ENCODE data around the gene SRGN. TPM values are rescaled to one million over a fixed set of nuclear protein-coding genes. Genes with fewer than 3 reads are reported as not detected.

The SRGN gene
- polyA plus RNA-seq, 6 donors from 2014 or later: 25.2 to 40.7 (median 33.6) TPM

GRCh38 chr10:69052736-69053135 is 35.2 kb upstream of the SRGN start:
- DNase-seq: no peak
- H3K36me3 Mint-ChIP-seq: no peaks in the 10 kb centered on the region
- ATAC-seq (ENCODE audit: low read depth in 2 of 2): no peak
- peak overlapping the region in 1 of 8 donors; percentile 37 for H3K4me3 Mint-ChIP-seq
- H3K4me1 Mint-ChIP-seq: peaks cover 5 to 22% (median 18%) of the 10 kb centered on the region in 3 donors
- no peaks in the 10 kb centered on the region for H3K9me3 Mint-ChIP-seq
- no peaks in the 10 kb centered on the region for H3K27me3 Mint-ChIP-seq
- H3K27ac Mint-ChIP-seq: peak overlapping the region in 1 of 6 donors; percentile 26

DNA sequence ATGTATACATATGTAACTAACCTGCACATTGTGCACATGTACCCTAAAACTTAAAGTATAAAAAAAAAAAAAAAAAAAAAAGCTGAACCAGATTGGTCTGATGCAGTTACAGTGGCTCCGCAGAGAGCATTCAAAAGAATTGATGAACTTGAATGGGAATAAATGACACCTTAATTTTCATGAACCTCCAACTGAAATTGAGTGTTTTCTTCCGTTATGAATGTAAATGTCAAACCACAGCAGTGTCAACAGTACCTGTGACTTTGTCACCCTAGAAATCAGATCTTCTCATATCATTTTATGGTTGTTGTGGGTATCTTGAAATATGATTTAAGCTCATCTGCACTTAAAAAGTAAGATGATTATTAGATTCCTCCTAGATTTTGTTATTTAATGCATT is 32.7 kb upstream of the SRGN start:
- peaks cover 5 to 22% (median 18%) of the 10 kb centered on the region in 3 donors for H3K4me1 Mint-ChIP-seq

GRCh38 chr10:69056129-69056528 is 31.8 kb upstream of the SRGN start:
- H3K4me1 Mint-ChIP-seq: peaks cover 8 to 22% (median 17%) of the 10 kb centered on the region in 3 donors
- no peak for DNase-seq
- H3K9me3 Mint-ChIP-seq: no peaks in the 10 kb centered on the region
- H3K36me3 Mint-ChIP-seq: no peaks in the 10 kb centered on the region
- no peak overlapping the region for H3K4me3 Mint-ChIP-seq
- no peak for ATAC-seq (ENCODE audit: low read depth in 2 of 2)
- H3K27ac Mint-ChIP-seq: peak overlapping the region in 2 of 6 donors; percentile 16 to 42
- no peaks in the 10 kb centered on the region for H3K27me3 Mint-ChIP-seq

More for the DNA sequence above, 32.7 kb upstream of the SRGN start:
- H3K27me3 Mint-ChIP-seq: no peaks in the 10 kb centered on the region
- no peak overlapping the region for H3K27ac Mint-ChIP-seq
- DNase-seq: no peak
- H3K9me3 Mint-ChIP-seq: no peaks in the 10 kb centered on the region
- no peak overlapping the region for H3K4me3 Mint-ChIP-seq
- no peaks in the 10 kb centered on the region for H3K36me3 Mint-ChIP-seq
- ATAC-seq (ENCODE audit: low read depth in 2 of 2): no peak

GRCh38 chr10:69056536-69057260 is 31.2 kb upstream of the SRGN start:
- DNase-seq (no peak), ATAC-seq (ENCODE audit: low read depth in 2 of 2) (no peak)
- no peak overlapping the region for H3K27ac Mint-ChIP-seq
- H3K36me3 Mint-ChIP-seq: no peaks in the 10 kb centered on the region
- peaks cover 14 to 28% (median 17%) of the 10 kb centered on the region in 3 donors for H3K4me1 Mint-ChIP-seq
- no peaks in the 10 kb centered on the region for H3K9me3 Mint-ChIP-seq
- H3K27me3 Mint-ChIP-seq: no peaks in the 10 kb centered on the region
- H3K4me3 Mint-ChIP-seq: no peak overlapping the region

GRCh38 chr10:69057261-69057950 is 30.5 kb upstream of the SRGN start:
- Mint-ChIP-seq H3K4me3 (no peak overlapping the region), H3K4me1 (peaks cover 12 to 32% (median 20%) of the 10 kb centered on the region in 3 donors), H3K27me3 (no peaks in the 10 kb centered on the region), H3K36me3 (no peaks in the 10 kb centered on the region), H3K9me3 (no peaks in the 10 kb centered on the region), H3K27ac (peak overlapping the region in 1 of 6 donors; percentile 78)
- no peak for ATAC-seq (ENCODE audit: low read depth in 2 of 2)
- DNase-seq: no peak

DNA sequence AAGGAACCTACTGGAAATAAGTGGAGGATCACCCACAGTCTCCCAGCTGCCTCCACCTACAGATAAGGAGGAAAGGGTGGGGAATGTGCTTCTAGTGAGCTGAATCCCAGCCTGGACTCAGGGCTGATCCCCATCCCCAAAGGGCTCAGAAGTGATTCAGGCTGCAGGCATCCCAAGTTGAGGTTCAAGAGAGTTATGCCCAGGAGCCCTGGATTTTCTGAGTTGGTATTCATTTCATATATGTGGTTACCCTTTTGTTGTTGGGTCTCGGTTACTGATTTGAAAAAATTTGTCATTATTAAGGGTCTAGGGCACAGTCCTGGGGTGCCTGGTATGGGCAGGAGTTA is 30.0 kb upstream of the SRGN start:
- Mint-ChIP-seq H3K4me3 (no peak overlapping the region), H3K9me3 (no peaks in the 10 kb centered on the region), H3K36me3 (no peaks in the 10 kb centered on the region), H3K27ac (peak overlapping the region in 1 of 6 donors; percentile 78), H3K27me3 (no peaks in the 10 kb centered on the region), H3K4me1 (peaks cover 9 to 26% (median 20%) of the 10 kb centered on the region in 3 donors)
- no peak for DNase-seq
- no peak for ATAC-seq (ENCODE audit: low read depth in 2 of 2)

GRCh38 chr10:69060127-69060798 is 27.6 kb upstream of the SRGN start:
- no peaks in the 10 kb centered on the region for H3K9me3 Mint-ChIP-seq
- DNase-seq (no peak), ATAC-seq (ENCODE audit: low read depth in 2 of 2) (no peak)
- H3K36me3 Mint-ChIP-seq: no peaks in the 10 kb centered on the region
- H3K4me1 Mint-ChIP-seq: peaks cover 9 to 25% (median 20%) of the 10 kb centered on the region in 3 donors
- H3K4me3 Mint-ChIP-seq: peak overlapping the region in 2 of 8 donors; percentile 25 to 43
- H3K27me3 Mint-ChIP-seq: peaks cover 0 to 4% (median 0%) of the 10 kb centered on the region in 3 donors
- H3K27ac Mint-ChIP-seq: peak overlapping the region in 1 of 6 donors; percentile 47

GRCh38 chr10:69061305-69062161 is 26.4 kb upstream of the SRGN start:
- Mint-ChIP-seq H3K4me1 (peaks cover 9 to 22% (median 20%) of the 10 kb centered on the region in 3 donors), H3K9me3 (no peaks in the 10 kb centered on the region), H3K4me3 (peak overlapping the region; percentile 41 to 88 (median 83)), H3K27me3 (peaks cover 0 to 7% (median 0%) of the 10 kb centered on the region in 3 donors), H3K27ac (peak overlapping the region in 3 of 6 donors; percentile 39 to 58 (median 56)), H3K36me3 (no peaks in the 10 kb centered on the region)
- no peak for DNase-seq
- peak; percentile 67 to 69 for ATAC-seq (ENCODE audit: low read depth in 2 of 2)

- ATAC-seq (ENCODE audit: low read depth in 2 of 2): no peak
- H3K36me3 Mint-ChIP-seq: no peaks in the 10 kb centered on the region
- H3K27ac Mint-ChIP-seq: no peak overlapping the region
- peaks cover 5 to 14% (median 10%) of the 10 kb centered on the region in 3 donors for H3K4me1 Mint-ChIP-seq
- no peaks in the 10 kb centered on the region for H3K9me3 Mint-ChIP-seq
- peaks cover 0 to 7% (median 0%) of the 10 kb centered on the region in 3 donors for H3K27me3 Mint-ChIP-seq
- H3K4me3 Mint-ChIP-seq: no peak overlapping the region
- DNase-seq: no peak
These were observed 25.0 kb upstream of the SRGN start for GRCh38 chr10:69062901-69063300.

DNA sequence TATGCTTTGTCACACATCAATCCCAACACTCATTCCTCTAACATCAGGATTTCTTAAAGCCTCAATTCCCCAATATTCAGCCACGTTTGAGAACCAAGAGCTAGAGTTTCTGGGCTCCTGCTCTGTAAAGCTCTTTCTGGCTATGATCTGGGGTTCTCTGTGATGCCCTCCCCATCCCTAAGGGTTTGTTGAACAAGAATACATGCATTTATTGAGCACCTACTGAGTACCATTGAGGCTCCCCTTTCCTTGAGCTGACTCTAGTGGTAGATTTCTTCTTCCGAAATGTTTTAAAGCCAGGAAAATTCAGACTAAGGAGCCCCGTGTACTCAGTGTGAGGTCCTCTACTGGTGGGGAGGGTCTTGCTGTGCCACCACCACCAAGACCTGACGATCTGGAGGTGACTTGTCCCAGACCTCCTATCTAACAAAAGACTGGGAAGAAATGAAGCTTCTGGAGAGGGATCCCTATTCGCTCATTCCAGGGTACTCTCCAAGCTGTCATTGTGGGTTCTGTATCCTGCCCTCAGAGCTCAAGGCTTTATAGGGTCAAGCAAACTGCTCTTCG is 23.1 kb upstream of the SRGN start:
- DNase-seq (no peak), ATAC-seq (ENCODE audit: low read depth in 2 of 2) (no peak)
- H3K9me3 Mint-ChIP-seq: no peaks in the 10 kb centered on the region
- no peak overlapping the region for H3K4me3 Mint-ChIP-seq
- H3K27ac Mint-ChIP-seq: no peak overlapping the region
- H3K4me1 Mint-ChIP-seq: peaks cover 5 to 14% (median 10%) of the 10 kb centered on the region in 3 donors
- no peaks in the 10 kb centered on the region for H3K36me3 Mint-ChIP-seq
- peaks cover 0 to 7% (median 0%) of the 10 kb centered on the region in 3 donors for H3K27me3 Mint-ChIP-seq

DNA sequence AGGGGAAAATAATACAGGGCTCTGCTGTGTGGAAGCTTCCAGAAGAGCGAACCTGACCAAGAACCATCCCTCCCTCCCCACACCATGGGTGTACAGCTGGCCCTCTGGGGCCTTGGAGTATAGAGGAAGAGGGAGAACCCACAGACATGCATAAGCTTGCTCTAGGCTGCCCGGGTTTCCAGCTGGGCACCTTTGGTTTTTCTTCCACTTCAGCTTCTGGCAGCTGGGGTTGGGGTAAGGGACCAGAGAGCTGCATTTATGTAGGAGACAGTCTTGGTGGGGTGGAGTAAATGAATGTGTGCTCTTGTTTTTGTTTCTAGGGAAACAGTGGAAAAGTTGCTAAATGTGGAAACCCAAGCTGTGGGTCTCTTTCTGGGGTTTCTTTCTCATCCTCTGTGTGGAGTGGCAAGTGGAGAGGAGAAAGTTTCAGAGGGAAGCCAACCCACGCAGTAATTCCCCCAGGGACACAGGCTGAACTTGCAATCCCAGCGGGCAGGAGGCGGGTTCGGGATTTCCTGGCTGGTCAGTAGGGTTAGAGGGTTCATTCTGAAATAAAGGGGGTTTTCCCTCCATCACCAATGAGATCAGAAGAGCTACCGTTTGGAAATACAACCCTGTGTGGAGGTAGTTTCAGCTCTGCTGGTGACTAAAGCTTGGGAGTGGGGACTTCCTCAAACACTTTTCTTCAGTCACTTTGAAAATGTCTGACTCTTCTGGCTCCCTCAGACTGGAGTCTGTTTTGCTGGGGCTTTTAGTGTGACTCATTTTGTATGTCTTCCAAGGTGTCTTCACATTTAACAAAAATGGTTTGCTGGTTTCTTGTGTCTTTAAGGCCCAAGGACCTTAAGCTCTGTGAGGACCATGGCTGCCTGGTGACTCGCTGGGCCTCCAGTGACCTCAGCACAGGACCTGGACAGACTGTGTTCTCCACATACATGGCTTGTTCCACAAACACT is 22.2 kb upstream of the SRGN start:
- H3K4me3 Mint-ChIP-seq: no peak overlapping the region

GRCh38 chr10:69067189-69067588 is 20.7 kb upstream of the SRGN start:
- Mint-ChIP-seq H3K36me3 (no peaks in the 10 kb centered on the region), H3K27ac (no peak overlapping the region), H3K9me3 (no peaks in the 10 kb centered on the region), H3K4me1 (peaks cover 0 to 1% (median 0%) of the 10 kb centered on the region in 3 donors), H3K27me3 (peaks cover 0 to 7% (median 0%) of the 10 kb centered on the region in 3 donors), H3K4me3 (no peak overlapping the region)
- ATAC-seq (ENCODE audit: low read depth in 2 of 2): no peak
- no peak for DNase-seq

More for the DNA sequence above, 22.2 kb upstream of the SRGN start:
- H3K27me3 Mint-ChIP-seq: peaks cover 0 to 7% (median 0%) of the 10 kb centered on the region in 3 donors
- no peaks in the 10 kb centered on the region for H3K9me3 Mint-ChIP-seq
- H3K27ac Mint-ChIP-seq: peak overlapping the region in 1 of 6 donors; percentile 17
- no peak for DNase-seq
- peak; percentile 40 for ATAC-seq (ENCODE audit: low read depth in 2 of 2)
- peaks cover 5 to 14% (median 10%) of the 10 kb centered on the region in 3 donors for H3K4me1 Mint-ChIP-seq
- H3K36me3 Mint-ChIP-seq: no peaks in the 10 kb centered on the region

Measured in naive B cell (primary cell).